ENCODE measurements around the gene ARRDC4.

GRCh38 chr15:98017150-98017964, 56.9 kb downstream of the ARRDC4 start:
- TF ChIP-seq CTCF (IDR thresholded peaks at IDR 0.05) (no peak), ZFX (IDR thresholded peaks at IDR 0.05; ENCODE audit: borderline replicate concordance) (no peak)

All from 22Rv1 (cell line).